Type B pancreatic cell (in vitro differentiated cells): ENCODE data around the gene HOXA5. TPM values are rescaled to one million over a fixed set of nuclear protein-coding genes. Genes with fewer than 3 reads are reported as not detected.

ENCODE experiments used
- DNase-seq: peaks from one replicate; pipeline ENCODE4 v3.0.0; 2021; ENCODE audit warnings: mixed read lengths; ENCODE audit not compliant: unreplicated experiment; ENCODE audit errors: extremely low spot score
- H3K27ac Mint-ChIP-seq: 2 replicates; pipeline ENCODE4 v1.8.0; 2021; ENCODE audit warnings: mild to moderate bottlenecking, mixed read lengths
- H3K27me3 Mint-ChIP-seq: 2 replicates; pipeline ENCODE4 v1.8.0; 2021; ENCODE audit warnings: mixed read lengths
- H3K36me3 Mint-ChIP-seq: 2 replicates; pipeline ENCODE4 v1.8.0; 2021; ENCODE audit warnings: mixed read lengths
- H3K4me1 Mint-ChIP-seq: one replicate; pipeline ENCODE4 v1.8.0; 2021; ENCODE audit warnings: mixed read lengths; ENCODE audit not compliant: unreplicated experiment
- H3K4me3 Mint-ChIP-seq: 2 replicates; pipeline ENCODE4 v1.8.0; 2021; ENCODE audit warnings: mild to moderate bottlenecking, mixed read lengths
- H3K9me3 Mint-ChIP-seq: 2 replicates; pipeline ENCODE4 v1.8.0; 2021; ENCODE audit warnings: mixed read lengths
- CTCF ChIP-seq: fragments of 200-600 bp; sonication (generic); conservative IDR thresholded peaks from 2 replicates; pipeline ENCODE4 v1.5.0; 2021; ENCODE audit warnings: antibody characterized with exemption, mild to moderate bottlenecking
- total RNA-seq: library from RNA; stranded (reverse); gene quantifications from 2 replicates; pipeline ENCODE4 v1.2.1, GENCODE V29; 2021; ENCODE audit warnings: low replicate concordance

HOXA5 gene
- total RNA-seq, 1 donor from 2014 or later: 77.7 TPM

GRCh38 chr7:27140126-27140857 is 3.2 kb downstream of the HOXA5 start:
- Mint-ChIP-seq H3K36me3 (peaks cover 28% of the 10 kb centered on the region), H3K27me3 (peaks cover 51% of the 10 kb centered on the region), H3K4me1 (peaks cover 28% of the 10 kb centered on the region), H3K27ac (peak overlapping the region; percentile 99), H3K4me3 (peak overlapping the region; percentile 99), H3K9me3 (no peaks in the 10 kb centered on the region)
- DNase-seq: no peak
- no peak for TF ChIP-seq CTCF

GRCh38 chr7:27139334-27140125 is 4.0 kb downstream of the HOXA5 start:
- no peak for TF ChIP-seq CTCF
- peaks cover 49% of the 10 kb centered on the region for H3K27me3 Mint-ChIP-seq
- peaks cover 36% of the 10 kb centered on the region for H3K4me1 Mint-ChIP-seq

GRCh38 chr7:27138985-27139333 is 4.5 kb downstream of the HOXA5 start:
- Mint-ChIP-seq H3K36me3 (peaks cover 35% of the 10 kb centered on the region), H3K27ac (peak overlapping the region; percentile 94), H3K4me1 (peaks cover 36% of the 10 kb centered on the region), H3K4me3 (peak overlapping the region; percentile 99), H3K9me3 (no peaks in the 10 kb centered on the region), H3K27me3 (peaks cover 48% of the 10 kb centered on the region)
- no peak for DNase-seq
- no peak for TF ChIP-seq CTCF

More at GRCh38 chr7:27139334-27140125, 4.0 kb downstream of the HOXA5 start:
- DNase-seq: peak; percentile 77
- Mint-ChIP-seq H3K27ac (peak overlapping the region; percentile 99), H3K36me3 (peaks cover 30% of the 10 kb centered on the region), H3K9me3 (no peaks in the 10 kb centered on the region), H3K4me3 (peak overlapping the region; percentile 99)

- Mint-ChIP-seq H3K27ac (peak overlapping the region; percentile 94), H3K9me3 (no peaks in the 10 kb centered on the region), H3K4me1 (peaks cover 38% of the 10 kb centered on the region), H3K27me3 (peaks cover 47% of the 10 kb centered on the region), H3K36me3 (peaks cover 34% of the 10 kb centered on the region), H3K4me3 (peak overlapping the region; percentile 99)
- DNase-seq: no peak
- no peak for TF ChIP-seq CTCF
These were observed 5.0 kb downstream of the HOXA5 start for GRCh38 chr7:27138472-27138871.

GRCh38 chr7:27137640-27138315 is 5.7 kb downstream of the HOXA5 start:
- Mint-ChIP-seq H3K27me3 (peaks cover 48% of the 10 kb centered on the region), H3K36me3 (peaks cover 32% of the 10 kb centered on the region), H3K4me3 (peak overlapping the region; percentile 99), H3K4me1 (peaks cover 43% of the 10 kb centered on the region), H3K9me3 (no peaks in the 10 kb centered on the region), H3K27ac (peak overlapping the region; percentile 94)
- DNase-seq: no peak
- no peak for TF ChIP-seq CTCF
